Left lung (tissue), 10 donors: ENCODE measurements around the gene UBP1. TPM values are rescaled to one million over a fixed set of nuclear protein-coding genes. Genes with fewer than 3 reads are reported as not detected.
A peak's percentile ranks its signal among the peaks of the same experiment; 100 is the strongest.

Experiments used
- ATAC-seq: fragments of 200-7000 bp; cut with Tn5 transposase; one replicate; pipeline ENCODE4 v1.9.1; 2020; ENCODE audit warnings: moderate library complexity
- DNase-seq, 4 donors: peaks; one replicate each; pipeline ENCODE4 v3.0.0-alpha.2; 2013 to 2020
- H3K27ac ChIP-seq, 2 donors: fragments of 200-600 bp; sonication (generic) in 1 of 2; one replicate each; pipeline versions ENCODE4 v1.5.0 to v1.8.0; 2020 to 2021
- H3K27me3 ChIP-seq, 2 donors: fragments of 200-600 bp; sonication (generic) in 1 of 2; one replicate each; pipeline versions ENCODE4 v1.5.0 to v1.8.0; 2020 to 2021
- H3K36me3 ChIP-seq, 2 donors: fragments of 200-600 bp; sonication (generic) in 1 of 2; one replicate each; pipeline versions ENCODE4 v1.5.0 to v1.8.0; 2020 to 2021
- H3K4me1 ChIP-seq, 2 donors: fragments of 200-600 bp; one replicate each; pipeline ENCODE4 v1.8.0; 2021
- H3K4me3 ChIP-seq, 2 donors: fragments of 200-600 bp; sonication (generic) in 1 of 2; one replicate each; pipeline versions ENCODE4 v1.5.0 to v1.8.0; 2020 to 2021; ENCODE audit warnings: mild to moderate bottlenecking in 1 of 2
- H3K9me3 ChIP-seq, 2 donors: fragments of 200-600 bp; sonication (generic) in 1 of 2; one replicate each; pipeline versions ENCODE4 v1.5.0 to v1.8.0; 2020 to 2021
- CTCF ChIP-seq, 2 donors: fragments of 200-600 bp; sonication (generic) in 1 of 2; IDR thresholded peaks; one replicate each; pipeline versions ENCODE4 v1.5.0 to v1.8.0; 2021; ENCODE audit warnings: antibody characterized with exemption in 2 of 2
- intact Hi-C, 2 donors: fragments of 100-400 bp; cut with DNase I; formaldehyde crosslinking; loops; one replicate each; pipeline versions ENCODE4 v1.11.2 to v1.14.2; 2022
- polyA plus RNA-seq, 6 donors: library from polyadenylated mRNA; unstranded; fragments of 120-200 nt; gene quantifications; one replicate each; pipeline ENCODE4 v1.2.1, GENCODE V29; 2013; ENCODE audit not compliant: insufficient read length in 6 of 6
- total RNA-seq, 2 donors: library from RNA; stranded (reverse); fragmentation: NEBNext Ultra II Directional; extraction: Animal tissue kit (Norgen Biotek cat#: 25700); gene quantifications; one replicate each; pipeline ENCODE4 v1.2.1, GENCODE V29; 2021
- donor health status: DM: no; HTN: yes; CAD: no.
- donor health status: DM: no; HTN: no; CAD: no.

UBP1 gene
- total and polyA plus RNA-seq, 8 donors, result 60.9 to 135 (median 124) TPM

DNA sequence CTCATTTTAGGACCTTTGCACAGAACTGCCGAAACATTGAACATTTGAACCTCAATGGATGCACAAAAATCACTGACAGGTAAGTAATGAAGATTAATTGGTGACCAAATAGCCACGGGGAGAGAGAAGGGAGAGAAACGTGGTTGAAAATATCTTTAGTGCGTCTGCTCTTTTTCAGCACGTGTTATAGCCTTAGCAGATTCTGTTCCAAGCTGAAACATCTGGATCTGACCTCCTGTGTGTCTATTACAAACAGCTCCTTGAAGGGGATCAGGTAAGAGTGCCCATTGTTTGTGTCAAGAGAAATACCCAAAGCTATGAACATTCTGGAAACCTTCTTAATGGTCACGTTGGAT is 67.1 kb downstream of the UBP1 start:
- Histone ChIP-seq H3K36me3 (no peaks in the 10 kb centered on the region), H3K27ac (no peak overlapping the region), H3K27me3 (no peaks in the 10 kb centered on the region), H3K4me1 (no peaks in the 10 kb centered on the region), H3K4me3 (no peak overlapping the region), H3K9me3 (no peaks in the 10 kb centered on the region)
- DNase-seq, result no peak
- no peak for TF ChIP-seq CTCF (IDR thresholded peaks at IDR 0.05)
- no peak for ATAC-seq
- intact Hi-C loops, result loop anchor here in 1 of 2 donors (5.0 kb wide), 1 partner anchor 241 kb away; no protein-coding TSS in a partner anchor

DNA sequence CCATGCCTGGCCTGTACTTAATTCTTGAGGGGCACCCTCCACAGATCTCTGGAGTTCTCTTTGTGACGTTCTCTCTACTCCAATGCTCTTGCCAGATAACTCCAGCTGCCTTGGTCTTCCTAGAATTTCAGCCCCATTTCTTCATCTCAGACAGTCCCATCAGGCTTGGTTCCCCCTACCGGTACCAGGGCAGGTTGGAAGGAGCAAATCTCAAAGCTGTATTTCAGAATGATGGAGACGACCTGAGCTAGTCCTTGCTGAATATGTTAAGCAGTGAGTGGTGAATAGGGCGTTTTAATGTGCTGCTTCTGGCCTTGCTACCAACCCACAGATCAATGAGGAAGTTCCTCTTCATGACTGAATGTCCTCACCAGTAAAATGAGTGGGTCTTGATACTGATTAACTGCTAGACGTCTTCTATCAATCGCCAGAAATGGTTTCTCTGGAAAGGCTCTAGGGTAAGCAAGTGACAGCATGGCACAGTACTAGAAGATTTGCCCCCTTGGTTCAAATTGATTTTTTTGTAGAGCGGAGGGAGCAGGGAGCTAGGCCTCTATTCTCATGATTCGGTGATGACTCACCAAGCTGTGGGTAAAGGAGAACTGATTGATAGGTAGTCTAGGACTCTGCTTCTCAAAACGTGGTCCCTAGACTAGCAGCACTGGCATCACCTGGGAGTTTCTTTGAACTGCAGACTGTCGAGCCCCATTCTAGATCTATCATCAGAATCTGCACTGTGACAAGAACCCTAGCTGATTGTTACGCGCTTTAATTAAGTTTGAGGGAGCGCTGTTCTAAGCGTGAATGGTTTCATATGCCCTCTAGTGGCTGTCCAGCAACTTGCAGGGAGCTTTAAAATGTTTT is 67.8 kb downstream of the UBP1 start:
- peak; percentile 93 for ATAC-seq
- peak in 2 of 4 donors; percentile 42 to 54 for DNase-seq

GRCh38 chr3:33364531-33365128 is 75.6 kb downstream of the UBP1 start:
- Histone ChIP-seq H3K36me3 (no peaks in the 10 kb centered on the region), H3K4me1 (no peaks in the 10 kb centered on the region), H3K4me3 (no peak overlapping the region), H3K9me3 (no peaks in the 10 kb centered on the region), H3K27ac (no peak overlapping the region), H3K27me3 (no peaks in the 10 kb centered on the region)
- ATAC-seq (no peak), DNase-seq (no peak)
- intact Hi-C loops, result no loop called here
- TF ChIP-seq CTCF (IDR thresholded peaks at IDR 0.05), result no peak

More for the DNA sequence above, 67.8 kb downstream of the UBP1 start:
- TF ChIP-seq CTCF (IDR thresholded peaks at IDR 0.05), result peak; percentile 72 to 91
- intact Hi-C loops, result loop anchor here in 1 of 2 donors (5.0 kb wide), 1 partner anchor 240 kb away; no protein-coding TSS in a partner anchor
- no peak overlapping the region for H3K4me3 ChIP-seq
- H3K4me1 ChIP-seq, result no peaks in the 10 kb centered on the region
- H3K27ac ChIP-seq, result no peak overlapping the region
- no peaks in the 10 kb centered on the region for H3K9me3 ChIP-seq
- H3K36me3 ChIP-seq, result no peaks in the 10 kb centered on the region
- no peaks in the 10 kb centered on the region for H3K27me3 ChIP-seq

- ATAC-seq (no peak), DNase-seq (no peak)
- H3K4me1 ChIP-seq, result no peaks in the 10 kb centered on the region
- TF ChIP-seq CTCF (IDR thresholded peaks at IDR 0.05), result no peak
- no peak overlapping the region for H3K27ac ChIP-seq
- H3K27me3 ChIP-seq, result no peaks in the 10 kb centered on the region
- intact Hi-C loops, result no loop called here
- H3K36me3 ChIP-seq, result no peaks in the 10 kb centered on the region
- no peak overlapping the region for H3K4me3 ChIP-seq
- no peaks in the 10 kb centered on the region for H3K9me3 ChIP-seq
Observed at GRCh38 chr3:33364060-33364459, 76.1 kb downstream of the UBP1 start.

GRCh38 chr3:33363113-33363800 is 76.9 kb downstream of the UBP1 start:
- intact Hi-C loops, result no loop called here
- TF ChIP-seq CTCF (IDR thresholded peaks at IDR 0.05), result no peak

More at GRCh38 chr3:33363113-33363800, 76.9 kb downstream of the UBP1 start:
- ATAC-seq (no peak), DNase-seq (no peak)
- Histone ChIP-seq H3K27ac (no peak overlapping the region), H3K36me3 (no peaks in the 10 kb centered on the region), H3K9me3 (no peaks in the 10 kb centered on the region), H3K4me3 (no peak overlapping the region), H3K27me3 (no peaks in the 10 kb centered on the region), H3K4me1 (no peaks in the 10 kb centered on the region)
